HG03060 (cell line): ENCODE data around the gene DPEP2NB.
"Not testable (repeated sequence)": the region's sequence is repeated elsewhere in the genome, so short reads cannot be mapped to it uniquely, and the experiment has no call there.

Source experiments
- ATAC-seq: cut with Tn5 transposase; IDR thresholded peaks from one replicate; pipeline ENCODE4 v1.9.1; 2021; ENCODE audit warnings: low read depth, moderate number of reproducible peaks; ENCODE audit not compliant: unreplicated experiment

DPEP2NB gene

GRCh38 chr16:67987460-67988160, 28.1 kb downstream of the DPEP2NB start:
- ATAC-seq, result no peak

GRCh38 chr16:67986949-67987348, 28.8 kb downstream of the DPEP2NB start:
- no peak for ATAC-seq

GRCh38 chr16:67982011-67982696, 33.6 kb downstream of the DPEP2NB start:
- ATAC-seq, result no peak

GRCh38 chr16:67979955-67980678, 35.6 kb downstream of the DPEP2NB start, which contains the start of gene DPEP3:
DPEP3 (minus strand) TSS chr16:67980499; CDS start chr16:67980380, 119 bp downstream.
- ATAC-seq, result no peak

GRCh38 chr16:67977469-67978227, 38.1 kb downstream of the DPEP2NB start:
- ATAC-seq, result no peak

- ATAC-seq, result no peak
These were observed 38.7 kb downstream of the DPEP2NB start for GRCh38 chr16:67977005-67977404.

- ATAC-seq, result no peak
These were observed 39.5 kb downstream of the DPEP2NB start for GRCh38 chr16:67976205-67976604.

GRCh38 chr16:67975321-67976105, 40.2 kb downstream of the DPEP2NB start:
- ATAC-seq, result no peak

- ATAC-seq, result not testable (repeated sequence)
These were observed 43.4 kb downstream of the DPEP2NB start for GRCh38 chr16:67972285-67972684.

- ATAC-seq, result no peak
These were observed 44.6 kb downstream of the DPEP2NB start for GRCh38 chr16:67971111-67971510.

GRCh38 chr16:67969254-67970039, 46.3 kb downstream of the DPEP2NB start:
- no peak for ATAC-seq

- no peak for ATAC-seq
These were observed 47.1 kb downstream of the DPEP2NB start, which contains the start of gene SLC12A4 for GRCh38 chr16:67968400-67969253. SLC12A4 (minus strand) TSS chr16:67968637; CDS start chr16:67968553, 84 bp downstream.

- no peak for ATAC-seq
These were observed 47.7 kb downstream of the DPEP2NB start for GRCh38 chr16:67967958-67968399.

GRCh38 chr16:67967183-67967957, 48.3 kb downstream of the DPEP2NB start:
- no peak for ATAC-seq

- ATAC-seq, result no peak
These were observed 49.0 kb downstream of the DPEP2NB start for GRCh38 chr16:67966549-67967182.

- no peak for ATAC-seq
These were observed 49.8 kb downstream of the DPEP2NB start for GRCh38 chr16:67965668-67966548.
